Smooth muscle cell (in vitro differentiated cells): ENCODE results near the gene RXRB. TPM values are rescaled to one million over a fixed set of nuclear protein-coding genes. Genes with fewer than 3 reads are reported as not detected.

Source experiments
- DNase-seq: peaks from one replicate; lab custom pipeline; 2025; ENCODE audit not compliant: unreplicated experiment; lab: John Stamatoyannopoulos, UW
- H2AFZ ChIP-seq: fragments of 200-600 bp; sonication (generic); 2 replicates; pipeline ENCODE4 v1.6.0; 2016; ENCODE audit warnings: antibody characterized with exemption, low read depth, mild to moderate bottlenecking
- H3F3A ChIP-seq: fragments of 200-600 bp; sonication (generic); 2 replicates; pipeline ENCODE4 v1.6.0; 2017; ENCODE audit warnings: antibody characterized with exemption, low read depth
- H3K27ac ChIP-seq: fragments of 200-600 bp; sonication (generic); 2 replicates; pipeline ENCODE4 v1.5.1; 2016; ENCODE audit warnings: low read depth, mild to moderate bottlenecking
- H3K27me3 ChIP-seq: fragments of 200-600 bp; sonication (generic); 2 replicates; pipeline ENCODE4 v1.6.1; 2016; ENCODE audit warnings: low read depth, mild to moderate bottlenecking
- H3K36me3 ChIP-seq: fragments of 200-600 bp; sonication (generic); 2 replicates; pipeline ENCODE4 v1.5.1; 2016; ENCODE audit warnings: low read depth
- H3K4me1 ChIP-seq: fragments of 200-600 bp; sonication (generic); 2 replicates; pipeline ENCODE4 v1.5.1; 2016; ENCODE audit warnings: low read depth
- H3K4me2 ChIP-seq: fragments of 200-600 bp; sonication (generic); 2 replicates; pipeline ENCODE4 v1.6.0; 2016; ENCODE audit warnings: mild to moderate bottlenecking
- H3K4me3 ChIP-seq: fragments of 200-600 bp; sonication (generic); 2 replicates; pipeline ENCODE4 v1.5.1; 2016; ENCODE audit warnings: mild to moderate bottlenecking
- H3K79me2 ChIP-seq: fragments of 200-600 bp; sonication (generic); 2 replicates; pipeline ENCODE4 v1.6.0; 2016; ENCODE audit warnings: low read depth, mild to moderate bottlenecking
- H3K9ac ChIP-seq: fragments of 200-600 bp; sonication (generic); 2 replicates; pipeline ENCODE4 v1.6.0; 2016; ENCODE audit warnings: low read depth
- H3K9me3 ChIP-seq: fragments of 200-600 bp; sonication (generic); replicated peaks from 2 replicates; pipeline ENCODE4 v1.5.1; 2016; ENCODE audit warnings: low read depth
- H4K20me1 ChIP-seq: fragments of 200-600 bp; sonication (generic); 2 replicates; pipeline ENCODE4 v1.6.0; 2016; ENCODE audit warnings: low read depth
- CTCF ChIP-seq: fragments of 200-600 bp; sonication (generic); IDR thresholded peaks from 2 replicates; pipeline ENCODE4 v1.5.1; 2017; ENCODE audit warnings: borderline replicate concordance, mild to moderate bottlenecking, antibody characterized with exemption; ENCODE audit not compliant: insufficient read depth, poor library complexity, severe bottlenecking
- WGBS: methylation state at CpG from one replicate; pipeline ENCODE4 v1.1.7; 2016; ENCODE audit warnings: low lambda C conversion rate; 5-methylcytosine and 5-hydroxymethylcytosine counted together
- polyA plus RNA-seq: library from polyadenylated mRNA; unstranded; fragments of >200 nt; fragmentation: Nextera tagmentation; extraction: Ambion mirVana; gene quantifications from 2 replicates; pipeline ENCODE4 v1.2.1, GENCODE V29; 2016
- total RNA-seq: library from RNA; depleted of rRNA; stranded (reverse); fragments of >200 nt; gene quantifications from 2 replicates; pipeline ENCODE4 v1.2.3, GENCODE V29; 2014

The RXRB gene
- total and polyA plus RNA-seq, 2 experiments from 2014 or later, result 25.7 to 28.2 TPM

DNA sequence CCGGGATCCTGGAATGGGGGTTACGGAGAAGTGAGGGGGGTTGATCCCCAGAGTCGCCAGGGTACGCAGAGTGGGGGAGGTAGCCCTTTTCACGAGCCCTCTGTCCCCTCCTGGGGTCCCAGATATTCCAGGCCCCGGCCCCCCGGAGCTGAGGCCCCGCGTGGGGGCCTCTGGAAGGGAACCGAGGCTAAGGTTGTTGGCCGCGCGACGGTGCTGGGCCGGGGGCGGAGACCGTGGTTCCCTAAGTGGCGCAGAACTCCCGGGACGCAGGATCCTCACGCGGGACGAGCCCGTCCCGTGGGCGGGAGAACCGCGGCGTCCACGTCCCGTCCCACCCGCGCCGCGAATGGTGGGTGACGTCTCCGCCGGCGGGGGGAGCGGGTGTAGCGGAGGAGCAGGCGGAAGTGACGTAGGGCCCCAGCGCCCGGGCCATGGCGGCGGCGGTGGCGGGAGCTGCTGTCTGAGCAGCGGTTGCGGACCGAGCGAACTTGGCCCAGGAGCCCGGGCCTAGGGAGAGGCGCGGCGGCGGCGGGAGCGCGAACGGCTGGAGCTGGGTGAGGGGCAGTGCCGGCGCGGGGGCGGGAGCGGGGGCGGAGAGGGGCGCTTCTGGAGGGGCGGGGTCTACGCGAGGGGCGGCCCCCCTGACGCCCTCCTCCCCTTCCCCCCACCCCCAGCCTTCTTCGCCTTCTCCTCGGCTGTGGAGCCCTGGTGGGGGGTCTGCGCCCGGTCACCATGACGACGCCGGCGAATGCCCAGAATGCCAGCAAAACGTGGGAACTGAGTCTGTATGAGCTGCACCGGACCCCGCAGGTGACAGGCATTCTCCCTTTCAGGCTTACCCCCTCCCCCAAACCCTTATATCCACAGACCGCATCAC is 7.9 kb upstream of the RXRB start, which contains the start of gene RING1:
RING1 (plus strand) TSS at position 410 of the 877 bp plus-strand sequence; CDS start at position 733, 323 bp downstream.
- no peaks in the 10 kb centered on the region for H3K36me3 ChIP-seq
- H2AFZ ChIP-seq, result peak within 1 kb of the TSS; percentile 45
- TF ChIP-seq CTCF, result no peak
- no peaks in the 10 kb centered on the region for H3K9me3 ChIP-seq
- H3K4me1 ChIP-seq, result peaks cover 39% of the 10 kb centered on the region
- H3K27me3 ChIP-seq, result no peaks in the 10 kb centered on the region
- peak; percentile 62 for DNase-seq
- WGBS, result under 1% methylated on average over 55 of the region's 86 CpGs
- H4K20me1 ChIP-seq, result peaks cover 16% of the 10 kb centered on the region
- peak within 1 kb of the TSS; percentile 98 for H3K9ac ChIP-seq
- peaks cover 9% of the 10 kb centered on the region for H3K79me2 ChIP-seq
- peaks cover 15% of the 10 kb centered on the region for H3F3A ChIP-seq
- peak within 1 kb of the TSS; percentile 95 for H3K4me2 ChIP-seq
- H3K27ac ChIP-seq, result peak within 1 kb of the TSS; percentile 94
- peak within 1 kb of the TSS; percentile 83 for H3K4me3 ChIP-seq

DNA sequence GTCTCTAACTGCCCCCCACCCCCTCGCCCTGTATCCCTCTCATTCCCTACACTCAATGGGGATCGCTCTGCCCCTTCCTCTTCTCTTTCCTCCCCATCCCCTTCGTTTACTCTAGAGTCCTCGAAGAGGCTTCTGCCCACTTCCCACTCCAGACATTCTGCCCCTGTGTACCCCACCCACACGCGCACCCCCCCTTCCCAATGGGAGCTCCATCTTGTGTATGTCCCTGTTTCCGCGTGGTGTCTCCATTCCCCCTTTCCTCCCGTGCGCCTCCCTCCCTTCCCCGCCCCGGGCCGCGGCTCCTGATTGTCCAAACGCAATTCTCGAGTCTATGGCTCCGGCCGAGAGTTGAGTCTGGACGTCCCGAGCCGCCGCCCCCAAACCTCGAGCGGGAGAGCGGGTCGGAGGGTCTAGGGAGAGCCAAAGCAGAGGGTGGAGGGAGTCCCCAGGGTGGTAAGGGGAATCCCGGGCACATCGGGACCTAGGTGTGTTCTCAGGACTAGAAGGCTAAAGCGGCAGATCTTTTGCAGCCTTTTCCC is 7.2 kb upstream of the RXRB start:
- H4K20me1 ChIP-seq, result peaks cover 23% of the 10 kb centered on the region
- peaks cover 15% of the 10 kb centered on the region for H3F3A ChIP-seq
- peaks cover 16% of the 10 kb centered on the region for H3K79me2 ChIP-seq
- H3K36me3 ChIP-seq, result peaks cover under 1% of the 10 kb centered on the region
- WGBS, result 1% methylated on average over 16 of the region's 29 CpGs
- no peak for DNase-seq
- H3K4me3 ChIP-seq, result peak overlapping the region; percentile 83
- peak overlapping the region; percentile 94 for H3K27ac ChIP-seq
- peak overlapping the region; percentile 98 for H3K9ac ChIP-seq
- H3K4me2 ChIP-seq, result peak overlapping the region; percentile 95
- H2AFZ ChIP-seq, result peak overlapping the region; percentile 45
- no peaks in the 10 kb centered on the region for H3K27me3 ChIP-seq
- no peak for TF ChIP-seq CTCF
- H3K9me3 ChIP-seq, result no peaks in the 10 kb centered on the region
- H3K4me1 ChIP-seq, result peaks cover 33% of the 10 kb centered on the region

GRCh38 chr6:33206864-33207551 is 6.5 kb upstream of the RXRB start:
- peak overlapping the region; percentile 95 for H3K4me2 ChIP-seq
- no peaks in the 10 kb centered on the region for H3K9me3 ChIP-seq
- H3K4me3 ChIP-seq, result peak overlapping the region; percentile 83
- H2AFZ ChIP-seq, result no peak overlapping the region
- H3K36me3 ChIP-seq, result peaks cover 6% of the 10 kb centered on the region
- 10% methylated on average over 8 of the region's 20 CpGs for WGBS
- DNase-seq, result peak; percentile 44
- peaks cover 35% of the 10 kb centered on the region for H3K4me1 ChIP-seq
- H3K9ac ChIP-seq, result peak overlapping the region; percentile 98
- no peak for TF ChIP-seq CTCF
- H3K27ac ChIP-seq, result peak overlapping the region; percentile 94
- H4K20me1 ChIP-seq, result peaks cover 29% of the 10 kb centered on the region
- peaks cover 18% of the 10 kb centered on the region for H3F3A ChIP-seq
- no peaks in the 10 kb centered on the region for H3K27me3 ChIP-seq
- peaks cover 22% of the 10 kb centered on the region for H3K79me2 ChIP-seq
